T47D (cell line): ENCODE measurements around the gene LILRA6.
"Not testable (repeated sequence)": the region's sequence is repeated elsewhere in the genome, so short reads cannot be mapped to it uniquely, and the experiment has no call there.

Experiments
- DNase-seq, 2 experiments: peaks; one replicate each; pipeline versions ENCODE4 v3.0.0 to v3.0.0-alpha.2; 2011 to 2012; ENCODE audit warnings: low read depth in 1 of 2, low spot score in 1 of 2
- JUND ChIP-seq: IDR thresholded peaks from 2 replicates; pipeline ENCODE4 v1.6.1; 2012; ENCODE audit warnings: low read depth
- in situ Hi-C: cut with HindIII; loops from 2 replicates; pipeline ENCODE4 v1.10.0; 2016; ENCODE audit warnings: low sequenced_read_pairs, low pct_unique_long_range_greater_than_20kb

The LILRA6 gene

GRCh38 chr19:54242646-54243045 is at the start of gene LILRA6:
LILRA6 (minus strand) TSS chr19:54242790.
- in situ Hi-C loops, DNase-seq: not testable (repeated sequence)

DNA sequence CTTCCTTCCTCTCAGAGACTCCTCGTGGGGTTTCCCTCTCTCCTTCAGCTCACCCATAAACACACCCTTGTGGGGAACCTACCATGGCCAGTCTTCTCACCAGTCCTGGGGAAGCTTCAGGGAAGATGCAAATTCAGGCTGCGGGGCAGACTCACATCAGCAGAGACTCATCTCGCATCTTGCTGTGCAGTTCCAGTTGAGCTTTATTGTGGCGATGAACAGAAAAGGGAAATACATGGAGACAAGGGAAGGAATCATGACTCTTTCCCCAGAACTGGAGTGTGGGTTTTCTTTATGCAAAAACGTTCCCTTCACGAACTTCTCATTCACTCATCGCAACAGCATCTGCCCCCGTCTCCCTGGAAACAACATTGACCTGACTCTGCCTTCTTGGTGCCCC is 46.6 kb upstream of the LILRA6 start:
- DNase-seq, in situ Hi-C loops: not testable (repeated sequence)

- DNase-seq = no peak
- in situ Hi-C loops = no loop called here
- no peak for TF ChIP-seq JUND
These were observed 44.9 kb upstream of the LILRA6 start for GRCh38 chr19:54287456-54287855.

GRCh38 chr19:54286283-54286682 is 43.7 kb upstream of the LILRA6 start:
- DNase-seq, in situ Hi-C loops: not testable (repeated sequence)

GRCh38 chr19:54285427-54286056 is 43.0 kb upstream of the LILRA6 start:
- in situ Hi-C loops, DNase-seq: not testable (repeated sequence)

- in situ Hi-C loops = no loop called here
- TF ChIP-seq JUND = no peak
- DNase-seq = no peak
These were observed 40.3 kb upstream of the LILRA6 start for GRCh38 chr19:54282686-54283470.

- DNase-seq = not testable (repeated sequence)
These were observed 39.1 kb upstream of the LILRA6 start for GRCh38 chr19:54281729-54282075.

GRCh38 chr19:54281007-54281728 is 38.6 kb upstream of the LILRA6 start, which contains the start of gene LILRB2:
LILRB2 (minus strand) TSS chr19:54281110; CDS start chr19:54280496, 614 bp downstream.
- in situ Hi-C loops = no loop called here
- no peak for DNase-seq
- TF ChIP-seq JUND = no peak

More at GRCh38 chr19:54281729-54282075, 39.1 kb upstream of the LILRA6 start:
- in situ Hi-C loops = not testable (repeated sequence)

DNA sequence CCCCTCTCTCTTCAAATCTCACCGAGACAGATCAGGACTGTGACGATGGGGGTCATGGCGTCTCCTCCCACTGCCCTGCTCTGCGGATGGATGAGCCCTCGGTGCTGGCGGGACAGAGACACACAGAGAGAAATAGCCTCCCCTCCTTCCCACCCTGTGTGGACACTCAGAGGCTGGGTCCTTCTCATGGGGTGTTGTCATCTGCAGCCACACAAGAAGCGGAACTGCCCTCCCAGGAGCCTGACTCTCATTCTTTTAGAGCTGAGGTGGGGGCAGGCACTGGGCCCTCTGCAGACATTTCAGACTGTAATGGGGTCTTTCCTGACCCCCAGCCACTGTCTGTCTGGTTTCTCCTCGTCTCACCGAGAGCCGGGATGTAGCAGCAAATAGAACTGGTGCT is 37.9 kb upstream of the LILRA6 start:
- DNase-seq, in situ Hi-C loops: not testable (repeated sequence)

DNA sequence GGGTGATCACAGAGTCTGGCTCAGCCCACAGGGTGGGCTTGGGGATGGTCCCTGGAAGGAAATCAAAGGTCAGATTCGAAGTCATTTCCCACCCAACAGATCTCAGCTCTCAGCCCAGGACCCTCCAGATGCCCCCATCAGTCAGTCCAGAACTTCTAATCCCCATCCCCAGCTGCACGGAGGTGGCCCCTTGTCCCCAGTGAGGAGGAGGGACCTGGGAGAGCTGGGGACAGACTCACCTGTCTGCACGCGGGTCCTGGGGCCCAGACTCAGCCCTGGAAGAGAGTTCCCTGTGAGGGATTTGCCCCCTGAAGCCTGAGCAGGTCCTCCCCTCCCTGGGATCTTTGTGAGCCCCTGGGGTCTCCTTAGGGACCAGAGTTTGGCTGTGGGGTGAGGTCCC is 37.4 kb upstream of the LILRA6 start:
- DNase-seq, in situ Hi-C loops: not testable (repeated sequence)

GRCh38 chr19:54279406-54279962 is 36.9 kb upstream of the LILRA6 start:
- in situ Hi-C loops = no loop called here
- DNase-seq = no peak
- TF ChIP-seq JUND = no peak

- DNase-seq, in situ Hi-C loops: not testable (repeated sequence)
These were observed 36.1 kb upstream of the LILRA6 start for GRCh38 chr19:54278571-54279195.

- in situ Hi-C loops, DNase-seq: not testable (repeated sequence)
These were observed 35.5 kb upstream of the LILRA6 start for GRCh38 chr19:54278056-54278455.

GRCh38 chr19:54277111-54277615 is 34.6 kb upstream of the LILRA6 start:
- in situ Hi-C loops, DNase-seq: not testable (repeated sequence)
